DND-41 (cell line): ENCODE results near the gene REXO4.

ENCODE experiments used
- EZH2 ChIP-seq: IDR thresholded peaks from 3 replicates; pipeline ENCODE4 v1.6.1; 2012; ENCODE audit warnings: borderline replicate concordance, low read depth, mild to moderate bottlenecking, moderate library complexity, low read length, inconsistent platforms; ENCODE audit not compliant: severe bottlenecking
- TF ChIP-seq, protein P1 (sequence below): IDR thresholded peaks from 2 replicates; pipeline ENCODE4 v1.5.1; 2012; ENCODE audit warnings: borderline replicate concordance, low read length, moderate library complexity, mild to moderate bottlenecking; ENCODE audit not compliant: poor library complexity, severe bottlenecking; ENCODE audit errors: extremely low read depth

- TF ChIP-seq, protein P1, sequence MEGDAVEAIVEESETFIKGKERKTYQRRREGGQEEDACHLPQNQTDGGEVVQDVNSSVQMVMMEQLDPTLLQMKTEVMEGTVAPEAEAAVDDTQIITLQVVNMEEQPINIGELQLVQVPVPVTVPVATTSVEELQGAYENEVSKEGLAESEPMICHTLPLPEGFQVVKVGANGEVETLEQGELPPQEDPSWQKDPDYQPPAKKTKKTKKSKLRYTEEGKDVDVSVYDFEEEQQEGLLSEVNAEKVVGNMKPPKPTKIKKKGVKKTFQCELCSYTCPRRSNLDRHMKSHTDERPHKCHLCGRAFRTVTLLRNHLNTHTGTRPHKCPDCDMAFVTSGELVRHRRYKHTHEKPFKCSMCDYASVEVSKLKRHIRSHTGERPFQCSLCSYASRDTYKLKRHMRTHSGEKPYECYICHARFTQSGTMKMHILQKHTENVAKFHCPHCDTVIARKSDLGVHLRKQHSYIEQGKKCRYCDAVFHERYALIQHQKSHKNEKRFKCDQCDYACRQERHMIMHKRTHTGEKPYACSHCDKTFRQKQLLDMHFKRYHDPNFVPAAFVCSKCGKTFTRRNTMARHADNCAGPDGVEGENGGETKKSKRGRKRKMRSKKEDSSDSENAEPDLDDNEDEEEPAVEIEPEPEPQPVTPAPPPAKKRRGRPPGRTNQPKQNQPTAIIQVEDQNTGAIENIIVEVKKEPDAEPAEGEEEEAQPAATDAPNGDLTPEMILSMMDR: no peak
- TF ChIP-seq EZH2: no peak
Measured at GRCh38 chr9:133443248-133443647, 25.4 kb upstream of the REXO4 start.
